ENCODE measurements around the gene TAF15.

DNA sequence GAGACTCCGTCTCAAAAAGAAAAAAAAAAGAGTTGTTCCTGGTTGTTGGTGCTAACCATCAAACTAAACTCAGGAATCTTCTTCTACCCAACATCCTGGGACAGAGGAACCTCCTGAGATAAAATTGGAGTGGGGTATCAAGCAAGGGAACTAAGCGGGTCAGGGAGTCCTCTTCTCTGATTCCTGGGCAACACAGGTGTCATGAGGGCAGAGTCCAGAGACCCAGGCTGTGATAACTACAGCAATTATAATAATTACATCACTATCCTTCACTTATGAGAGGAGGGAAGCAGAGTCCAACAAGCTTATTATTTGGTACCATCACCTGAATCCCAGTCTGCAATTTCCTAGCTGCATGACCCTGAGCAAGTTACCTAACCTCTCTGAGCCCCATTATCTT is 40.5 kb upstream of the TAF15 start:
- TF ChIP-seq POLR2A (IDR thresholded peaks at IDR 0.05; ENCODE audit: low read depth) (no peak), CTCF (IDR thresholded peaks at IDR 0.05) (no peak), POLR2AphosphoS5 (IDR thresholded peaks at IDR 0.05) (no peak)

Data from esophagus muscularis mucosa (tissue), 3 donors.